ENCODE measurements around the gene MACROD2. TPM values are rescaled to one million over a fixed set of nuclear protein-coding genes. Genes with fewer than 3 reads are reported as not detected.
"Not testable (repeated sequence)": the region's sequence is repeated elsewhere in the genome, so short reads cannot be mapped to it uniquely, and the experiment has no call there.

The MACROD2 gene
- polyA plus RNA-seq, 1 donor, result 5.4 TPM

DNA sequence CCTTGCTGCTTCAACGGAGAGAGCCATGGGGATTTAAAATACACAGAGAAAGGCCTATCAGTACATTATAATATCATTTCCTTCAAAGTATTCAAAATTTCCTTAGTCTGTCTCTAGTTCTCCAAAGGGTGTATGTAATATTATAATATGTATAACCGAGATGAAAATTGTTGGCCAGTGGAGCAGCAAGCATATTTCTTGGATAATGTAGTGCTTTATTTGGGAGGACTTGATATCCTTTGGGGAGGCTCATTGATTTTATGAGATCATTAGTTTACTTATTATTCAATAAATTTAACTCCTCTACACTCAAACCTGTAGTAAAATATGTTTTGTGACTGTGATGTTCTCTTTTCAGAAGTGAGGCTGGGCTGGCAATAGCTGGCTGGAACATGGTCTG, 1145.0 kb downstream of the MACROD2 start:
- Histone ChIP-seq H3K27me3 (ENCODE audit: control insufficient read depth, insufficient read depth, low read length) (no peaks in the 10 kb centered on the region), H3K4me3 (ENCODE audit: low read length) (no peak overlapping the region), H3K9me3 (ENCODE audit: control insufficient read depth, low read depth, low read length) (peaks cover 3% of the 10 kb centered on the region), H3K27ac (ENCODE audit: low read length) (no peak overlapping the region), H3K36me3 (ENCODE audit: control insufficient read depth, insufficient read depth, low read length) (no peaks in the 10 kb centered on the region), H3K4me1 (ENCODE audit: control insufficient read depth, insufficient read depth, low read length) (peaks cover 13% of the 10 kb centered on the region)
- 100% methylated on average over 1 of the region's 2 CpGs for WGBS (ENCODE audit: insufficient coverage, low lambda C conversion rate)
- no peak for DNase-seq

DNA sequence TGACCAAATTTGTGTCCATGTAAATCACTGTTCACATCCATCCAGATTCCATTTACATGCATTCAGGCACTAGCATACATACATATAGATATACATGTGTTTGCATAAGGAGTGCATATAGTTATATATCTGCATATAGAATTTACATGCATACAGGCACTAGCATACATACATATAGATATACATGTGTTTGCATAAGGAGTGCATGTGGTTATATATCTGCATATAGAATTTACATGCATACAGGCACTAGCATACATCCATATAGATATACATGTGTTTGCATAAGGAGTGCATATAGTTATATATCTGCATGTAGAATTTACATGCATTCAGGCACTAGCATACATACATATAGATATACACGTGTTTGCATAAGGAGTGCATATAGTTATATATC, 1145.6 kb downstream of the MACROD2 start:
- not testable (repeated sequence) for H3K36me3 ChIP-seq (ENCODE audit: control insufficient read depth, insufficient read depth, low read length); H3K9me3 ChIP-seq (ENCODE audit: control insufficient read depth, low read depth, low read length); H3K27ac ChIP-seq (ENCODE audit: low read length); H3K4me3 ChIP-seq (ENCODE audit: low read length); H3K27me3 ChIP-seq (ENCODE audit: control insufficient read depth, insufficient read depth, low read length); DNase-seq
- WGBS (ENCODE audit: insufficient coverage, low lambda C conversion rate), result no CpG with 5 or more reads among the region's 1 CpG
- peaks cover 13% of the 10 kb centered on the region for H3K4me1 ChIP-seq (ENCODE audit: control insufficient read depth, insufficient read depth, low read length)

DNA sequence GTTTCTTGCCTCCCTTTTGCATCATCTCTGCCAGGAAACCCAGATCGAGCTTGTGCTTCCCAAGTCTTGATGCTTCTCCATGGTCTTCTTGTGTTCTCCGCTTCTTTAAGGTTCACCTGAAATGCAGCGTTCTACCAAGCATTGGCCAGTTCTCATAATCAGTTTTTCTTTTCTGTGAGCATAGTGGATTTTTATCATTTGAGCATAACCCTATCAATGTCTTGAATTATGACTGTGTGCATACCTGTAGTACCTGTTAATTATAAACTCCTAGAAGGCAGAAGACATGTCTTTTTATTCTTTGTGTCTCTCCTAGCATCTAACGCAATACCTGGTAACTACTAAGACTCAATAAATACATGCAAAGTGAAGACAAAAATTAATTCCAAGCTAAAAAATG, 1146.5 kb downstream of the MACROD2 start:
- Histone ChIP-seq H3K4me1 (ENCODE audit: control insufficient read depth, insufficient read depth, low read length) (peaks cover 13% of the 10 kb centered on the region), H3K4me3 (ENCODE audit: low read length) (no peak overlapping the region), H3K27ac (ENCODE audit: low read length) (no peak overlapping the region), H3K27me3 (ENCODE audit: control insufficient read depth, insufficient read depth, low read length) (no peaks in the 10 kb centered on the region), H3K36me3 (ENCODE audit: control insufficient read depth, insufficient read depth, low read length) (no peaks in the 10 kb centered on the region), H3K9me3 (ENCODE audit: control insufficient read depth, low read depth, low read length) (peaks cover 3% of the 10 kb centered on the region)
- no CpG with 5 or more reads among the region's 4 CpGs for WGBS (ENCODE audit: insufficient coverage, low lambda C conversion rate)
- peak in 1 of 2 donors; percentile 62 for DNase-seq

DNA sequence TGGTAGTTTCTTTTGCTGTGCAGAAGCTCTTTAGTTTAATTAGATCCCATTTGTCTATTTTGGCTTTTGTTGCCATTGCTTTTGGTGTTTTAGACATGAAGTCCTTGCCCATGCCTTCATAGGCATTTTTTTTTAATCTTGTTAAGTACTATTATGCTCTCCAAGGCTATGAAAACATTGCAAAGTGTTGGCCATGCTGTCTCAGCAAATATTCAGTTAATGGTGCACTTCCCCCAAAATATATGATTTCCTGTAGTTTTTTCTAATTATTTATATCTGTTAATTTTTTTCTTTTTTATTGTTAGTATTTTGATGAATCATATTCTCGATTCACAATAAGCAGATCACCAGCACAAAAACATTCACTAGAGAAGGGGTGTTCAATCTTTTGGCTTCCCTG, 1148.2 kb downstream of the MACROD2 start:
- Histone ChIP-seq H3K27ac (ENCODE audit: low read length) (no peak overlapping the region), H3K27me3 (ENCODE audit: control insufficient read depth, insufficient read depth, low read length) (no peaks in the 10 kb centered on the region), H3K9me3 (ENCODE audit: control insufficient read depth, low read depth, low read length) (peaks cover 3% of the 10 kb centered on the region), H3K4me1 (ENCODE audit: control insufficient read depth, insufficient read depth, low read length) (peaks cover 13% of the 10 kb centered on the region), H3K4me3 (ENCODE audit: low read length) (no peak overlapping the region), H3K36me3 (ENCODE audit: control insufficient read depth, insufficient read depth, low read length) (no peaks in the 10 kb centered on the region)
- WGBS (ENCODE audit: insufficient coverage, low lambda C conversion rate), result 100% methylated on average over 1 of the region's 1 CpG
- no peak for DNase-seq

DNA sequence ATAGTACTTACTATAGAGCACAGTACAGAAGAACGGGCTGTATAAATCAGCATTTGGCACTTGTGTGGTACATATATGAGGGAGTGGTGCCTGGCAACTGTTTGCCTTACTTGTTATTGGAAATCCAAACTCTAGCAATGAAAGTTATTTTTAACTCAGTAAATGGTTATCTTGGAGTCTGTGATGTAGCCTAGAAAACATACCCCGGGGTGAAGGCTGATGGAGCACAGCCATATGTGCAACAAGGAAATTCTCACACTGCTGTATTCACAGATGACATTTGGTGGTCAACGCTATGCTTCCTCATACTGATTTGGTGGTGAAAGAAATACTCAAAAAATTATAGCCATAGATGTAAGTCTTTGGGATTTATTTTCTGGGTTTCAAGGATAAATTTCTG, 1149.6 kb downstream of the MACROD2 start:
- Histone ChIP-seq H3K27ac (ENCODE audit: low read length) (no peak overlapping the region), H3K4me1 (ENCODE audit: control insufficient read depth, insufficient read depth, low read length) (peaks cover 2% of the 10 kb centered on the region), H3K4me3 (ENCODE audit: low read length) (no peak overlapping the region), H3K9me3 (ENCODE audit: control insufficient read depth, low read depth, low read length) (peaks cover 3% of the 10 kb centered on the region), H3K27me3 (ENCODE audit: control insufficient read depth, insufficient read depth, low read length) (no peaks in the 10 kb centered on the region), H3K36me3 (ENCODE audit: control insufficient read depth, insufficient read depth, low read length) (no peaks in the 10 kb centered on the region)
- WGBS (ENCODE audit: insufficient coverage, low lambda C conversion rate), result no CpG with 5 or more reads among the region's 3 CpGs
- DNase-seq, result no peak

DNA sequence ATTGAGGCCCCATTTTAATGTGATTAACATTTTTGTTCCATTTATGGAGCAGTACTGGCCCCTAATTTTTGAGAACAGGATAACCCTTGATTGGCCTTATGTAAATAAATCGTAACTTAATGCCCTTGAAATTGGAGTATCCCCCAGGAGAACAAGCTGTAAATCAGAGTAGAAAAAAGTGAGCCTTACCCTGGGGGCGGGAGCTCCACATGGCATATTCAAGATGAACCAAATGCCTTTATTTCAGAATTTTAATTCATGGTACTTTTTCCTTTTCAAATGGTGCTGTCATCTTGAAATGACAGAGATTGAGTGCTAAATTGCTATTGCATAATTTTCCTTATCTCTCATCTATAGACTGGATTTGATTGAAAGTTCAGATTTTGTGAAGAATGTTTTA, 1151.6 kb downstream of the MACROD2 start:
- H3K4me3 ChIP-seq (ENCODE audit: low read length), result no peak overlapping the region
- no peaks in the 10 kb centered on the region for H3K4me1 ChIP-seq (ENCODE audit: control insufficient read depth, insufficient read depth, low read length)
- WGBS (ENCODE audit: insufficient coverage, low lambda C conversion rate), result 33% methylated on average over 1 of the region's 2 CpGs
- no peak overlapping the region for H3K27ac ChIP-seq (ENCODE audit: low read length)
- no peaks in the 10 kb centered on the region for H3K36me3 ChIP-seq (ENCODE audit: control insufficient read depth, insufficient read depth, low read length)
- DNase-seq, result no peak
- H3K27me3 ChIP-seq (ENCODE audit: control insufficient read depth, insufficient read depth, low read length), result no peaks in the 10 kb centered on the region
- H3K9me3 ChIP-seq (ENCODE audit: control insufficient read depth, low read depth, low read length), result peaks cover 3% of the 10 kb centered on the region

DNA sequence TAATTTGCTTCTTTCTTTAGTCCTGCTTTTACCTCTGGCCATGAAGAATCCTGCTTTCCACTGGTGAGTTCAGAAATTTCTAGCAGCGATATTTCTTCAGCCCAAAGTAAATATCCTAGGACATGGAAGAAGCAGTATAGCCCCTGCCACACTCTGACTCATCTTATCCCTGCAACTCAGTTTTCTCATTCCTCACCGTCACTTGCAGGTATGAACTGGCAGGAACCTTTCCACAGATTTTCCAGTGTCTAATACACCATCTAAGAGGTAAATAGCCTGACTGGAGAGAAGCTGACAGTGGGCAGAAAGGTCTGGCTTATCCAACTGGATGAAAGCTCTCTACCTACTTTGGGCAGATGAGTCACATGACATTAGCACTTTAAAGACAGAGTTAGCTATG, 1158.8 kb downstream of the MACROD2 start:
- no peak for DNase-seq
- H3K27ac ChIP-seq (ENCODE audit: low read length), result no peak overlapping the region
- no peaks in the 10 kb centered on the region for H3K9me3 ChIP-seq (ENCODE audit: control insufficient read depth, low read depth, low read length)
- H3K4me1 ChIP-seq (ENCODE audit: control insufficient read depth, insufficient read depth, low read length), result peaks cover 3% of the 10 kb centered on the region
- WGBS (ENCODE audit: insufficient coverage, low lambda C conversion rate), result no CpG with 5 or more reads among the region's 2 CpGs
- no peaks in the 10 kb centered on the region for H3K36me3 ChIP-seq (ENCODE audit: control insufficient read depth, insufficient read depth, low read length)
- no peak overlapping the region for H3K4me3 ChIP-seq (ENCODE audit: low read length)
- H3K27me3 ChIP-seq (ENCODE audit: control insufficient read depth, insufficient read depth, low read length), result no peaks in the 10 kb centered on the region

DNA sequence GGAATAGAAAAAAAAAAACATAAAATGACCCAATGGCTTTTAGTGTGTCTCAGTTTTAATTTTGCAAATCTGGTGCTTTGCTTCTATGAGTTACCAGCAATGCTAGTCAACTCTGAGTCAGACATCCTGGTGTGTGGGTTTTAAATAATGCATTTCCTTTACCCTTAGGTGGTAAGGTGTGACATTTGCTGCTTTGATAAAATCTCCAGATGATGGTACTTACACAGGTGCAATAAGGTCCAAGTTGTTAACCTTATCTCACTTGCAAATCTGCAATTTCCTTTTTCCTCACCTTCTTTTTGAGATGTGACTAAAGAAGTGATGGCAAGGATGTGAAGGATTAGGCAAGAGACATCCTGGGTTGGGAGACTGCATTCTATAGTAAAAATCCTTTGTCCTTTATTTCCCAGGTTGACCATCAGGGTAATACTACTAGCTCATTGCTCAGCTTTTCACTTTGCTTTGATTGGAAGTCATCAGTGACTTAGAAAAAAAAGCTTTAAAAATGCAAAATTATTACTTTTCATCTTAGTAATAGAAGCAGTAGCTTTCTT, 1160.6 kb downstream of the MACROD2 start:
- Histone ChIP-seq H3K27me3 (ENCODE audit: control insufficient read depth, insufficient read depth, low read length) (no peaks in the 10 kb centered on the region), H3K4me3 (ENCODE audit: low read length) (no peak overlapping the region), H3K36me3 (ENCODE audit: control insufficient read depth, insufficient read depth, low read length) (no peaks in the 10 kb centered on the region), H3K9me3 (ENCODE audit: control insufficient read depth, low read depth, low read length) (no peaks in the 10 kb centered on the region), H3K4me1 (ENCODE audit: control insufficient read depth, insufficient read depth, low read length) (peaks cover 3% of the 10 kb centered on the region), H3K27ac (ENCODE audit: low read length) (no peak overlapping the region)
- DNase-seq, result no peak

DNA sequence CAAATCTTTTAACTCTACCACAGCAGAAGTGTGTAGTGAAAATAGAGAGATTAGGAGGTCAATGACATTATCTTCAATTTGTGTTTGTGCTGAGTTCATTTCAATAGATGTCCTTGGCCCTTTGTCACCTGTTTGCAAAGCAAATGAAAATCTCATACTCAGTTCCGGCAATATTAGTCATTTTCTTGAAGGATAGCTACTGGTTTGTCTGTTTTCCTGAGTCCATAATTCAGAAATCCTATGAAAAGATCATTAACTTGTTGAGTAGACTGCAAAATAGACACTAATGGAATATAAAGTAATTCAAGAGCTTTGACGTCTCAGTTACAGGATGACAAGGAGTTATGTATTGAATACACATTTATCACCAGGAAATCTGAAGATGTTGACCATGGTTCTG, 1163.2 kb downstream of the MACROD2 start:
- no peak overlapping the region for H3K27ac ChIP-seq (ENCODE audit: low read length)
- no peak overlapping the region for H3K4me3 ChIP-seq (ENCODE audit: low read length)
- 50% methylated on average over 1 of the region's 2 CpGs for WGBS (ENCODE audit: insufficient coverage, low lambda C conversion rate)
- DNase-seq, result no peak
- H3K36me3 ChIP-seq (ENCODE audit: control insufficient read depth, insufficient read depth, low read length), result no peaks in the 10 kb centered on the region
- peaks cover 3% of the 10 kb centered on the region for H3K4me1 ChIP-seq (ENCODE audit: control insufficient read depth, insufficient read depth, low read length)
- no peaks in the 10 kb centered on the region for H3K9me3 ChIP-seq (ENCODE audit: control insufficient read depth, low read depth, low read length)
- no peaks in the 10 kb centered on the region for H3K27me3 ChIP-seq (ENCODE audit: control insufficient read depth, insufficient read depth, low read length)

DNA sequence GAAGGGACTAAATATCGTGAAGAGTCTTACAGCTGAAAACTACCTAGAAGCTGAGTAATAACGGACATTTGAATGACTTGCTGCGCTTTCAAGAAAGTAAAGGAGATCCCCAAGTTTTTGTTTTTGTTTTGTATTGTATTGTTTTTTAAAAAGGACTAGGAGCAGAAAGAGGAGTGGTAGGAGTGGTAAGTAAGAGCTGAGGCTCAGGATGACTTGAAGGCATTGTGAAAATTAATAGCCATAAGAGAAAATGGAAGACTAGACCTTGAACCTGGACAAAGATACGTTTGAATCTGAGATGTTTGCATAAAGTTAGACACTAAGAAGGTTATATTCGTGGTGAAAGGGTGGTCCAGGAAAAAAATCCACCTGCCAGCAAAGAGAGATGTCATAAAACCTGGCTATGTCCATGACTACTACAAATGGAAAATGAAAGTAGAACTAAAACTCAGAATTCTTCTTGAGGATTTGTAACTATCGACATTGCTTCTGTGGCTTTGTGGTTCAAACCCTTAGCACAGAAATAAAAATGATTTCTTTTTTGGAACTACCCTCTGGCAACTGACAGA, 1166.8 kb downstream of the MACROD2 start:
- Histone ChIP-seq H3K4me1 (ENCODE audit: control insufficient read depth, insufficient read depth, low read length) (no peaks in the 10 kb centered on the region), H3K36me3 (ENCODE audit: control insufficient read depth, insufficient read depth, low read length) (no peaks in the 10 kb centered on the region), H3K4me3 (ENCODE audit: low read length) (peak overlapping the region; percentile 24), H3K27ac (ENCODE audit: low read length) (peak overlapping the region; percentile 24), H3K9me3 (ENCODE audit: control insufficient read depth, low read depth, low read length) (peaks cover 2% of the 10 kb centered on the region), H3K27me3 (ENCODE audit: control insufficient read depth, insufficient read depth, low read length) (no peaks in the 10 kb centered on the region)
- WGBS (ENCODE audit: insufficient coverage, low lambda C conversion rate), result 76% methylated on average over 3 of the region's 6 CpGs
- peak in 1 of 2 donors; percentile 68 for DNase-seq

DNA sequence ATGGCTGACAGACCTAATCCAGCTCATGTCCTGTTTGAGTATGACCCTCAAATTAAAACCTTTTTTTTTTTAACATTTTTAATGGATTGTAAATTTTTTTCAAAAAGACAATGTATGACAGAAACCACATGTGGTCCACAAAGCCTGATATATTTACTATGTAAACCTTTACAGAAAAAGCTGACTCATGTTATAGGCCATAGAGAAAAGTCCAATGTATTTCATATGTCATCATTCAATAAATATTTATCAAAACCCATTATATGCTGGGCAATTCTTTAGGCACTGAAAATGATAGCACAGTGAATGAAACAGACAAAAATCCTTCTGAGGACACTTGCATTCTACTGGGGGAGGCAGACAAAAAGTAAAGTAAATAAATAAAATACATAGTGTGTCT, 1168.3 kb downstream of the MACROD2 start:
- no peak overlapping the region for H3K27ac ChIP-seq (ENCODE audit: low read length)
- no peaks in the 10 kb centered on the region for H3K27me3 ChIP-seq (ENCODE audit: control insufficient read depth, insufficient read depth, low read length)
- H3K36me3 ChIP-seq (ENCODE audit: control insufficient read depth, insufficient read depth, low read length), result no peaks in the 10 kb centered on the region
- H3K4me3 ChIP-seq (ENCODE audit: low read length), result no peak overlapping the region
- DNase-seq, result peak in 1 of 2 donors; percentile 18
- peaks cover 2% of the 10 kb centered on the region for H3K9me3 ChIP-seq (ENCODE audit: control insufficient read depth, low read depth, low read length)
- no peaks in the 10 kb centered on the region for H3K4me1 ChIP-seq (ENCODE audit: control insufficient read depth, insufficient read depth, low read length)
